IMR-90 (cell line): ENCODE data around the gene NUP205. TPM values are rescaled to one million over a fixed set of nuclear protein-coding genes. Genes with fewer than 3 reads are reported as not detected.

ENCODE experiments used
- ATAC-seq: fragments of 200-7000 bp; cut with Tn5 transposase; 2 replicates; pipeline ENCODE4 v1.9.1; 2020; ENCODE audit warnings: low read depth, mild to moderate bottlenecking, moderate library complexity
- BruUV-seq: library from RNA; stranded (reverse); fragments of 400-500 nt; replicated peaks from 2 replicates; lab custom pipeline; 2021; lab: Mats Ljungman, UMichigan
- CTCF ChIA-PET: fragments of 300-600 bp; formaldehyde crosslinking; extraction: SDS; loops from one replicate; lab custom pipeline; 2021; ENCODE audit warnings: antibody characterized with exemption; lab: Yijun Ruan, JAX
- POLR2A ChIA-PET: fragments of 300-600 bp; sonication (Branson Sonifier 250); formaldehyde crosslinking; loops from one replicate; lab custom pipeline; 2022; ENCODE audit warnings: antibody characterized with exemption; ENCODE audit not compliant: unreplicated experiment; lab: Charles Lee
- DNase-seq: peaks from one replicate; pipeline ENCODE4 v3.0.0; 2013
- H2AFZ ChIP-seq: replicated peaks from 2 replicates; pipeline ENCODE3; 2013; ENCODE audit warnings: low read length, mild to moderate bottlenecking; ENCODE audit not compliant: poor library complexity
- H2AK5ac ChIP-seq: 2 replicates; pipeline ENCODE4 v1.6.1; 2013; ENCODE audit warnings: low read depth, low read length, inconsistent platforms
- H2AK9ac ChIP-seq: replicated peaks from 2 replicates; pipeline ENCODE3; 2013; ENCODE audit warnings: mild to moderate bottlenecking, low read depth, low read length, moderate library complexity; ENCODE audit not compliant: poor library complexity
- H2BK120ac ChIP-seq: 2 replicates; pipeline ENCODE4 v1.6.1; 2013; ENCODE audit warnings: low read depth, low read length, inconsistent platforms
- H2BK15ac ChIP-seq: 3 replicates; pipeline ENCODE4 v1.6.1; 2013; ENCODE audit warnings: low read depth, low read length, inconsistent platforms
- H2BK20ac ChIP-seq: 2 replicates; pipeline ENCODE4 v1.6.1; 2013; ENCODE audit warnings: low read depth, mild to moderate bottlenecking, inconsistent platforms, low read length, moderate library complexity
- H2BK5ac ChIP-seq: 2 replicates; pipeline ENCODE4 v1.6.1; 2013; ENCODE audit warnings: mild to moderate bottlenecking, low read depth, low read length, inconsistent platforms; ENCODE audit not compliant: poor library complexity, severe bottlenecking
- H3K14ac ChIP-seq: replicated peaks from 2 replicates; pipeline ENCODE4 v1.6.1; 2013; ENCODE audit warnings: low read depth, low read length, inconsistent platforms
- H3K18ac ChIP-seq: 2 replicates; pipeline ENCODE4 v1.6.1; 2013; ENCODE audit warnings: low read depth, low read length, control low read depth
- H3K23ac ChIP-seq: 2 replicates; pipeline ENCODE4 v1.6.1; 2013; ENCODE audit warnings: low read depth, low read length, inconsistent platforms
- H3K27ac ChIP-seq: 2 replicates; pipeline ENCODE4 v1.5.1; 2013; ENCODE audit warnings: mild to moderate bottlenecking, control low read depth, low read length; ENCODE audit not compliant: insufficient read depth
- H3K27me3 ChIP-seq: 2 replicates; pipeline ENCODE4 v1.6.1; 2013; ENCODE audit warnings: low read length; ENCODE audit not compliant: control insufficient read depth, insufficient read depth
- H3K36me3 ChIP-seq: 2 replicates; pipeline ENCODE4 v1.6.1; 2013; ENCODE audit warnings: low read length, mixed read lengths; ENCODE audit not compliant: control insufficient read depth, insufficient read depth
- H3K4ac ChIP-seq: 2 replicates; pipeline ENCODE4 v1.6.1; 2013; ENCODE audit warnings: low read depth, low read length, inconsistent platforms
- H3K4me1 ChIP-seq: 2 replicates; pipeline ENCODE4 v1.6.1; 2013; ENCODE audit warnings: low read length, mixed read lengths; ENCODE audit not compliant: control insufficient read depth, insufficient read depth
- H3K4me2 ChIP-seq: 2 replicates; pipeline ENCODE4 v1.6.1; 2013; ENCODE audit warnings: low read depth, mild to moderate bottlenecking, control low read depth, low read length, moderate library complexity
- H3K4me3 ChIP-seq: 2 replicates; pipeline ENCODE4 v1.5.1; 2013; ENCODE audit warnings: low read depth, mild to moderate bottlenecking, control low read depth, low read length, moderate library complexity; ENCODE audit not compliant: insufficient read depth
- H3K56ac ChIP-seq: 2 replicates; pipeline ENCODE4 v1.6.1; 2013; ENCODE audit warnings: low read length, inconsistent platforms; ENCODE audit not compliant: insufficient read depth; ENCODE audit errors: extremely low read depth
- H3K79me1 ChIP-seq, 2 experiments: 2 replicates each; pipeline ENCODE4 v1.6.1; 2013; ENCODE audit warnings: low read length in 2 of 2, inconsistent platforms in 1 of 2, low read depth in 1 of 2
- H3K9ac ChIP-seq: 2 replicates; pipeline ENCODE4 v1.6.1; 2013; ENCODE audit warnings: low read depth, low read length, control low read depth
- H3K9me1 ChIP-seq: 2 replicates; pipeline ENCODE4 v1.6.1; 2013; ENCODE audit warnings: low read length, inconsistent platforms; ENCODE audit not compliant: insufficient read depth
- H3K9me3 ChIP-seq: 2 replicates; pipeline ENCODE4 v1.6.1; 2013; ENCODE audit warnings: low read length; ENCODE audit not compliant: control insufficient read depth, insufficient read depth
- H4K20me1 ChIP-seq: 2 replicates; pipeline ENCODE4 v1.6.1; 2013; ENCODE audit warnings: low read length, inconsistent platforms; ENCODE audit not compliant: insufficient read depth
- H4K5ac ChIP-seq: 2 replicates; pipeline ENCODE4 v1.6.1; 2013; ENCODE audit warnings: mild to moderate bottlenecking, low read depth, low read length, control low read depth
- H4K8ac ChIP-seq, 2 experiments: 2 replicates each; pipeline ENCODE4 v1.6.1; 2013; ENCODE audit warnings: low read depth in 2 of 2, low read length in 2 of 2, control low read depth in 1 of 2, inconsistent platforms in 1 of 2
- H4K91ac ChIP-seq: 2 replicates; pipeline ENCODE4 v1.6.1; 2013; ENCODE audit warnings: low read depth, low read length, inconsistent platforms; ENCODE audit not compliant: insufficient read depth
- BHLHE40 ChIP-seq: fragments of 150-350 bp; IDR thresholded peaks from 2 replicates; pipeline ENCODE4 v1.6.1; 2016; ENCODE audit warnings: mild to moderate bottlenecking, low read depth, low read length
- CEBPB ChIP-seq: IDR thresholded peaks from 2 replicates; pipeline ENCODE4 v1.6.1; 2012; ENCODE audit warnings: low read depth, low read length, improper control_type of control experiment
- CHD1 ChIP-seq: IDR thresholded peaks from 2 replicates; pipeline ENCODE4 v1.6.1; 2012; ENCODE audit warnings: low read depth, low read length, improper control_type of control experiment
- CTCF ChIP-seq: conservative IDR thresholded peaks from 2 replicates; pipeline ENCODE4 v1.5.1; 2012; ENCODE audit warnings: mild to moderate bottlenecking, low read depth, low read length, improper control_type of control experiment
- ELK1 ChIP-seq: fragments of 150-350 bp; IDR thresholded peaks from 2 replicates; pipeline ENCODE4 v1.6.1; 2016; ENCODE audit warnings: low read depth, mild to moderate bottlenecking, low read length, moderate library complexity, borderline replicate concordance
- FOS ChIP-seq: fragments of 150-350 bp; IDR thresholded peaks from 2 replicates; pipeline ENCODE4 v1.6.1; 2016; ENCODE audit warnings: low read depth, low read length
- MAFK ChIP-seq: IDR thresholded peaks from 2 replicates; pipeline ENCODE4 v1.6.1; 2012; ENCODE audit warnings: low read depth, low read length, improper control_type of control experiment
- MAZ ChIP-seq: IDR thresholded peaks from 2 replicates; pipeline ENCODE4 v1.6.1; 2012; ENCODE audit warnings: low read depth, mild to moderate bottlenecking, low read length, improper control_type of control experiment, moderate library complexity, borderline replicate concordance
- MXI1 ChIP-seq: IDR thresholded peaks from 2 replicates; pipeline ENCODE4 v1.6.1; 2012; ENCODE audit warnings: low read depth, mild to moderate bottlenecking, low read length, moderate library complexity, borderline replicate concordance
- NFE2L2 ChIP-seq: fragments of 150-350 bp; IDR thresholded peaks from 2 replicates; pipeline ENCODE4 v1.6.1; 2016; ENCODE audit warnings: low read depth, mild to moderate bottlenecking, low read length
- POLR2A ChIP-seq: IDR thresholded peaks from 2 replicates; pipeline ENCODE4 v1.6.1; 2012; ENCODE audit warnings: mild to moderate bottlenecking, low read depth, low read length
- RAD21 ChIP-seq: IDR thresholded peaks from 2 replicates; pipeline ENCODE4 v1.6.1; 2012; ENCODE audit warnings: low read length, improper control_type of control experiment
- RCOR1 ChIP-seq: IDR thresholded peaks from 2 replicates; pipeline ENCODE4 v1.6.1; 2012; ENCODE audit warnings: mild to moderate bottlenecking, low read length, improper control_type of control experiment; ENCODE audit not compliant: insufficient replicate concordance
- RFX5 ChIP-seq: IDR thresholded peaks from 2 replicates; pipeline ENCODE4 v1.8.0; 2012; ENCODE audit warnings: low read depth, mild to moderate bottlenecking, low read length, moderate library complexity
- SMC3 ChIP-seq: fragments of 150-350 bp; IDR thresholded peaks from 2 replicates; pipeline ENCODE4 v1.6.1; 2016; ENCODE audit warnings: low read depth, mild to moderate bottlenecking, antibody characterized with exemption, low read length, moderate library complexity
- USF2 ChIP-seq: fragments of 150-350 bp; IDR thresholded peaks from 2 replicates; pipeline ENCODE4 v1.6.1; 2017; ENCODE audit warnings: mild to moderate bottlenecking, antibody characterized with exemption, low read length, low read depth
- WGBS, 2 experiments: methylation state at CpG; one replicate each; pipeline versions ENCODE4 v1.1.5 to v1.1.7; 2013; ENCODE audit warnings: missing lambda C conversion rate in 2 of 2; ENCODE audit not compliant: insufficient read length in 1 of 2; ENCODE audit errors: extremely low coverage in 2 of 2; 5-methylcytosine and 5-hydroxymethylcytosine counted together
- dilution Hi-C: fragments of 300-500 bp; cut with HindIII; formaldehyde crosslinking; loops from one replicate; pipeline ENCODE4 v1.14.3; 2018; ENCODE audit warnings: low sequenced_read_pairs; ENCODE audit not compliant: unreplicated experiment
- in situ Hi-C: fragments of 300-500 bp; cut with MboI; formaldehyde crosslinking; loops from 3 replicates; pipeline ENCODE4 v1.14.3; 2019; ENCODE audit warnings: low sequenced_read_pairs, inconsistent platforms, mixed read lengths
- intact Hi-C: fragments of 100-400 bp; cut with micrococcal nuclease; formaldehyde crosslinking; loops from 2 replicates; pipeline ENCODE4 v1.10.0; 2022
- polyA plus RNA-seq, 3 experiments: library from polyadenylated mRNA; depleted of rRNA; stranded (reverse); fragments of >200 nt; gene quantifications; 2 replicates each; pipeline ENCODE4 v1.2.3, GENCODE V29; 2012; ENCODE audit warnings: low replicate concordance in 1 of 3
- total RNA-seq: library from RNA; depleted of rRNA; stranded (reverse); fragments of >200 nt; gene quantifications from 2 replicates; pipeline ENCODE4 v1.2.3, GENCODE V29; 2012

The NUP205 gene
- total and polyA plus RNA-seq, 2 of the 4 experiments (the other 2 are of a cell fraction): 29.5 to 84.6 TPM

- Histone ChIP-seq H4K8ac (no peak overlapping the region), H4K91ac (no peak overlapping the region), H4K5ac (no peak overlapping the region), H3K23ac (no peak overlapping the region), H2AFZ (no peak overlapping the region), H2BK5ac (no peak overlapping the region), H3K9me3 (no peaks in the 10 kb centered on the region), H2BK20ac (no peak overlapping the region), H3K18ac (no peak overlapping the region), H3K56ac (no peak overlapping the region), H3K14ac (no peak overlapping the region), H3K4me3 (no peak overlapping the region), H3K4me1 (no peaks in the 10 kb centered on the region), H2BK120ac (no peak overlapping the region), H3K4ac (no peak overlapping the region), H2AK5ac (no peak overlapping the region), H3K79me1 (no peaks in the 10 kb centered on the region), H2AK9ac (no peak overlapping the region), H3K27ac (no peak overlapping the region), H3K9ac (no peak overlapping the region), H3K4me2 (no peak overlapping the region), H3K36me3 (no peaks in the 10 kb centered on the region), H4K20me1 (no peaks in the 10 kb centered on the region), H3K9me1 (no peaks in the 10 kb centered on the region), H3K27me3 (peaks cover 2% of the 10 kb centered on the region), H2BK15ac (no peak overlapping the region)
- BruUV-seq: no TSS peak
- ChIA-PET POLR2A (no interaction called here), CTCF (no interaction called here)
- no CpG with 5 or more reads among the region's 1 CpG for WGBS, 2 experiments
- TF ChIP-seq MXI1: no peak
- TF ChIP-seq CEBPB: no peak
- no peak for TF ChIP-seq FOS
- no peak for TF ChIP-seq BHLHE40
- TF ChIP-seq USF2: no peak
- TF ChIP-seq SMC3: no peak
- no peak for TF ChIP-seq CTCF
- TF ChIP-seq POLR2A: no peak
- TF ChIP-seq RAD21: no peak
- no peak for TF ChIP-seq RCOR1
- no peak for TF ChIP-seq ELK1
- TF ChIP-seq NFE2L2: no peak
- TF ChIP-seq MAZ: no peak
- TF ChIP-seq CHD1: no peak
- no peak for TF ChIP-seq MAFK
- TF ChIP-seq RFX5: no peak
- ATAC-seq: no peak
- in situ Hi-C loops: no loop called here
- intact Hi-C loops: no loop called here
- DNase-seq: no peak
- dilution Hi-C loops: no loop called here
Observed at GRCh38 chr7:135537453-135537852, 20.3 kb upstream of the NUP205 start.
